ENCODE measurements around the gene KIN. TPM values are rescaled to one million over a fixed set of nuclear protein-coding genes. Genes with fewer than 3 reads are reported as not detected.

The KIN gene
- total RNA-seq, 1 experiment from 2014 or later: 23.4 TPM

GRCh38 chr10:7755103-7755502 is 32.7 kb downstream of the KIN start:
- no peak overlapping the region for H3K27ac Mint-ChIP-seq
- Histone ChIP-seq H3K4ac (ENCODE audit: low read depth, low read length) (no peak overlapping the region), H3K18ac (ENCODE audit: insufficient read length, low read depth, low read length) (no peak overlapping the region), H2AFZ (ENCODE audit: low read length) (no peak overlapping the region), H3K14ac (ENCODE audit: insufficient read depth, low read length) (no peak overlapping the region), H3K79me1 (ENCODE audit: insufficient read depth, low read depth, low read length, poor library complexity, severe bottlenecking) (no peaks in the 10 kb centered on the region), H3K4me2 (ENCODE audit: insufficient read depth, insufficient read length, low read length) (no peak overlapping the region), H4K20me1 (ENCODE audit: control insufficient read depth, insufficient read depth, insufficient read length) (no peaks in the 10 kb centered on the region), H2BK120ac (ENCODE audit: low read depth, low read length, poor library complexity, severe bottlenecking) (no peak overlapping the region), H2AK5ac (ENCODE audit: insufficient read length, low read length) (no peak overlapping the region), H3K9ac (ENCODE audit: extremely low read depth, insufficient read length, low read length) (no peak overlapping the region), H4K5ac (ENCODE audit: insufficient read length, low read depth, low read length) (no peak overlapping the region), H4K91ac (ENCODE audit: insufficient read length, low read depth, low read length) (no peak overlapping the region), H3K23me2 (ENCODE audit: insufficient read length, low read depth, low read length, poor library complexity, severe bottlenecking) (no peaks in the 10 kb centered on the region), H3K56ac (ENCODE audit: insufficient read length, low read depth, low read length) (no peak overlapping the region), H3K79me2 (ENCODE audit: insufficient read depth, low read length) (no peaks in the 10 kb centered on the region), H2BK15ac (ENCODE audit: low read depth, low read length) (no peak overlapping the region), H3K23ac (ENCODE audit: insufficient read length, low read depth, low read length) (no peak overlapping the region), H3K27ac (ENCODE audit: insufficient read length, low read depth, low read length) (no peak overlapping the region), H3K4me1 (ENCODE audit: insufficient read depth, low read length) (no peaks in the 10 kb centered on the region), H4K8ac (replicated peaks; ENCODE audit: insufficient read length, low read depth, low read length) (no peak overlapping the region), H2BK20ac (ENCODE audit: low read depth, low read length, poor library complexity, severe bottlenecking) (no peak overlapping the region), H2BK5ac (ENCODE audit: insufficient read length, low read length) (no peak overlapping the region), H3K27me3 (ENCODE audit: insufficient read depth, low read length) (no peaks in the 10 kb centered on the region), H3K9me3 (ENCODE audit: control insufficient read depth, low read depth, low read length) (no peaks in the 10 kb centered on the region), H3T11ph (ENCODE audit: low read length) (no peak overlapping the region), H2BK12ac (ENCODE audit: insufficient read length, low read depth, low read length) (no peak overlapping the region)
- no CpG with 5 or more reads among the region's 3 CpGs for WGBS (ENCODE audit: extremely low coverage, insufficient read length, low lambda C conversion rate)
- no peaks in the 10 kb centered on the region for H3K4me1 Mint-ChIP-seq
- no peak overlapping the region for H3K4me3 Mint-ChIP-seq
- no peak for TF ChIP-seq CTCF (conservative IDR thresholded peaks at IDR 0.05)
- H3K36me3 Mint-ChIP-seq (ENCODE audit: insufficient read depth in 1 of 3, low read depth in 3 of 3): peaks cover 34 to 64% (median 63%) of the 10 kb centered on the region in 3 experiments
- no peaks in the 10 kb centered on the region for H3K27me3 Mint-ChIP-seq (ENCODE audit: low read depth)
- no peaks in the 10 kb centered on the region for H3K9me3 Mint-ChIP-seq
- no peak for DNase-seq
